Measurements from ENCODE around the gene IL2RA. TPM values are rescaled to one million over a fixed set of nuclear protein-coding genes. Genes with fewer than 3 reads are reported as not detected.

Gene IL2RA
- not detected in 2 replicates for total RNA-seq (2011; cell fraction: chromatin; rRNA removed; ENCODE audit: low replicate concordance)
- not detected in 2 replicates for total RNA-seq (2011; cell fraction: nucleolus; rRNA removed)
- total RNA-seq (2011; cell fraction: nucleoplasm; rRNA removed), result not detected in 2 replicates
- total RNA-seq (2014; rRNA removed), result not detected in 2 replicates
- not detected in 2 replicates for total RNA-seq (2014; rRNA removed; fragmentation: Illumina TruSeq; extraction: Trizol)
- total RNA-seq (2015; rRNA removed; fragmentation: Illumina TruSeq; extraction: Trizol), result not detected in 2 replicates
- total RNA-seq (2021), result 0.95 and 1.1 TPM in 2 replicates
- polyA plus RNA-seq (2011; rRNA removed), result not detected in 2 replicates
- not detected in 2 replicates for polyA plus RNA-seq (2011; cell fraction: cytosol; rRNA removed)
- not detected in 2 replicates for polyA plus RNA-seq (2011; cell fraction: nucleus; rRNA removed)
- polyA plus RNA-seq (2012), result 0.03 and 0.19 TPM in 2 replicates
- polyA plus RNA-seq (2014; fragmentation: Illumina TruSeq; extraction: Trizol), result not detected in 2 replicates
- polyA plus RNA-seq (2014; fragmentation: Nextera tagmentation; extraction: Ambion mirVana), result not detected
- polyA plus RNA-seq (2014; rRNA removed), result not detected in 2 replicates
- polyA minus RNA-seq (2011; rRNA and poly(A)+ RNA removed), result not detected in 2 replicates
- not detected in 2 replicates for polyA minus RNA-seq (2011; cell fraction: cytosol; rRNA and poly(A)+ RNA removed)
- polyA minus RNA-seq (2011; cell fraction: nucleus; rRNA and poly(A)+ RNA removed), result not detected in 2 replicates
- percentile 2 among the genes with signal in this experiment for Bru-seq, nascent RNA
- not detected for BruChase-seq, experiment 1, labeled RNA remaining after a 2-hour chase
- not detected for BruChase-seq, experiment 2, labeled RNA remaining after a 6-hour chase
- long read RNA-seq, experiment 1, result 0 reads
- long read RNA-seq, experiment 2, result 0 reads
- long read RNA-seq, experiment 3, result 0 reads

DNA sequence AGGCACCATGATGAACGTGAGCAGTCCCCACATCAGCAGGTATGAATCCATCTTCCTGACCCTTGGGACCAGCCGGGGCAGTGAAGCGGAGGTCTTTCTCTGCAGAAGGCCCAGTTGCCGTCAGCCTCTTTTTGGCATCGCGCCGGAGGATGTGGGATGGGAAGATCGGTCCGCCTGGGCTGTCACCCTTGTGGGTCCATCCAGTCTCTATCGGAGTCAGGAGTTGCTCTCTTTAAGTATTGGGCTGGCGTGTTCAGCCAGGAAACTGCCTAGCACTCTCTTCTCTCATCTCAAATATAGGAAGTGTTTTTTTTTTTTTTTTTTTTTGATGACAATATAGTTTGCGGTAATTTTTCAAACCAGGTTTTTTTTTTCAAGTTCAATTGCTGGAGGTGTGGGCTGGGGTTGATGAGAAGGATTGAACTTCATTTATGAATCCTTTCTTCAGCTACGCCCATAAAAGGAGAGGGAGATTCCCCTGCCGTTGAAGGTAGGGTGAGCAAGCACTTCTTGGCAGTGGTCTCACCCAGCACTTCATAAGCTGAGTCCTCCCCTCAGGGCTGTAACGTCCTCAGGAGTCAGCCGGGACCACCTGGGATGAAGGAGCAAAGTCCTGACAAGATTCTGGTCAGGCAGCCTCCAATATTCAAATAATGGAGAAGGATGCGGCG is at the start of gene IL2RA:
TSS of gene IL2RA (minus strand) at position 267 of the 671 bp plus-strand sequence. CDS start at position 51, 216 bp downstream.
- peak within 1 kb of the TSS in 1 of 2 experiments; percentile 16; a peak in 1 of 4 replicates for H3K9ac ChIP-seq (ENCODE audit: insufficient read depth in 1 of 2, low read depth in 2 of 2, low read length in 2 of 2)
- H3K36me3 ChIP-seq (ENCODE audit: control insufficient read depth, insufficient read depth, low read length), result no peaks in the 10 kb centered on the region
- H3K9me3 ChIP-seq (replicated peaks; ENCODE audit: control insufficient read depth, insufficient read depth, low read depth, low read length), result no peaks in the 10 kb centered on the region
- ChIA-PET CTCF (ENCODE audit: low intra/inter-chr PET ratio) (no interaction called here), POLR2A (interaction anchor here (1.1 kb wide), 1 partner anchor 9 kb away, joined by 3 read pairs; no protein-coding TSS in a partner anchor)
- TF ChIP-seq, protein P1, sequence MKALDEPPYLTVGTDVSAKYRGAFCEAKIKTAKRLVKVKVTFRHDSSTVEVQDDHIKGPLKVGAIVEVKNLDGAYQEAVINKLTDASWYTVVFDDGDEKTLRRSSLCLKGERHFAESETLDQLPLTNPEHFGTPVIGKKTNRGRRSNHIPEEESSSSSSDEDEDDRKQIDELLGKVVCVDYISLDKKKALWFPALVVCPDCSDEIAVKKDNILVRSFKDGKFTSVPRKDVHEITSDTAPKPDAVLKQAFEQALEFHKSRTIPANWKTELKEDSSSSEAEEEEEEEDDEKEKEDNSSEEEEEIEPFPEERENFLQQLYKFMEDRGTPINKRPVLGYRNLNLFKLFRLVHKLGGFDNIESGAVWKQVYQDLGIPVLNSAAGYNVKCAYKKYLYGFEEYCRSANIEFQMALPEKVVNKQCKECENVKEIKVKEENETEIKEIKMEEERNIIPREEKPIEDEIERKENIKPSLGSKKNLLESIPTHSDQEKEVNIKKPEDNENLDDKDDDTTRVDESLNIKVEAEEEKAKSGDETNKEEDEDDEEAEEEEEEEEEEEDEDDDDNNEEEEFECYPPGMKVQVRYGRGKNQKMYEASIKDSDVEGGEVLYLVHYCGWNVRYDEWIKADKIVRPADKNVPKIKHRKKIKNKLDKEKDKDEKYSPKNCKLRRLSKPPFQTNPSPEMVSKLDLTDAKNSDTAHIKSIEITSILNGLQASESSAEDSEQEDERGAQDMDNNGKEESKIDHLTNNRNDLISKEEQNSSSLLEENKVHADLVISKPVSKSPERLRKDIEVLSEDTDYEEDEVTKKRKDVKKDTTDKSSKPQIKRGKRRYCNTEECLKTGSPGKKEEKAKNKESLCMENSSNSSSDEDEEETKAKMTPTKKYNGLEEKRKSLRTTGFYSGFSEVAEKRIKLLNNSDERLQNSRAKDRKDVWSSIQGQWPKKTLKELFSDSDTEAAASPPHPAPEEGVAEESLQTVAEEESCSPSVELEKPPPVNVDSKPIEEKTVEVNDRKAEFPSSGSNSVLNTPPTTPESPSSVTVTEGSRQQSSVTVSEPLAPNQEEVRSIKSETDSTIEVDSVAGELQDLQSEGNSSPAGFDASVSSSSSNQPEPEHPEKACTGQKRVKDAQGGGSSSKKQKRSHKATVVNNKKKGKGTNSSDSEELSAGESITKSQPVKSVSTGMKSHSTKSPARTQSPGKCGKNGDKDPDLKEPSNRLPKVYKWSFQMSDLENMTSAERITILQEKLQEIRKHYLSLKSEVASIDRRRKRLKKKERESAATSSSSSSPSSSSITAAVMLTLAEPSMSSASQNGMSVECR (CRISPR knock-in tag; IDR thresholded peaks at IDR 0.05), result no peak
- TF ChIP-seq STAT5A (IDR thresholded peaks at IDR 0.05; ENCODE audit: borderline replicate concordance, low read length) (no peak), ZNF507 (tag; conservative IDR thresholded peaks at IDR 0.05) (no peak), MCM2 (IDR thresholded peaks at IDR 0.05; ENCODE audit: low read depth) (no peak), SIN3B (IDR thresholded peaks at IDR 0.05; ENCODE audit: low read depth) (no peak), SRF (CRISPR knock-in tag; IDR thresholded peaks at IDR 0.05) (peak in 1 of 2 experiments; percentile 19; a peak in 1 of 4 replicates)
- TF ChIP-seq, protein P2, sequence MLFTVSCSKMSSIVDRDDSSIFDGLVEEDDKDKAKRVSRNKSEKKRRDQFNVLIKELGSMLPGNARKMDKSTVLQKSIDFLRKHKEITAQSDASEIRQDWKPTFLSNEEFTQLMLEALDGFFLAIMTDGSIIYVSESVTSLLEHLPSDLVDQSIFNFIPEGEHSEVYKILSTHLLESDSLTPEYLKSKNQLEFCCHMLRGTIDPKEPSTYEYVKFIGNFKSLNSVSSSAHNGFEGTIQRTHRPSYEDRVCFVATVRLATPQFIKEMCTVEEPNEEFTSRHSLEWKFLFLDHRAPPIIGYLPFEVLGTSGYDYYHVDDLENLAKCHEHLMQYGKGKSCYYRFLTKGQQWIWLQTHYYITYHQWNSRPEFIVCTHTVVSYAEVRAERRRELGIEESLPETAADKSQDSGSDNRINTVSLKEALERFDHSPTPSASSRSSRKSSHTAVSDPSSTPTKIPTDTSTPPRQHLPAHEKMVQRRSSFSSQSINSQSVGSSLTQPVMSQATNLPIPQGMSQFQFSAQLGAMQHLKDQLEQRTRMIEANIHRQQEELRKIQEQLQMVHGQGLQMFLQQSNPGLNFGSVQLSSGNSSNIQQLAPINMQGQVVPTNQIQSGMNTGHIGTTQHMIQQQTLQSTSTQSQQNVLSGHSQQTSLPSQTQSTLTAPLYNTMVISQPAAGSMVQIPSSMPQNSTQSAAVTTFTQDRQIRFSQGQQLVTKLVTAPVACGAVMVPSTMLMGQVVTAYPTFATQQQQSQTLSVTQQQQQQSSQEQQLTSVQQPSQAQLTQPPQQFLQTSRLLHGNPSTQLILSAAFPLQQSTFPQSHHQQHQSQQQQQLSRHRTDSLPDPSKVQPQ (CRISPR knock-in tag; IDR thresholded peaks at IDR 0.05; ENCODE audit: borderline replicate concordance), result no peak
- TF ChIP-seq, protein P3, sequence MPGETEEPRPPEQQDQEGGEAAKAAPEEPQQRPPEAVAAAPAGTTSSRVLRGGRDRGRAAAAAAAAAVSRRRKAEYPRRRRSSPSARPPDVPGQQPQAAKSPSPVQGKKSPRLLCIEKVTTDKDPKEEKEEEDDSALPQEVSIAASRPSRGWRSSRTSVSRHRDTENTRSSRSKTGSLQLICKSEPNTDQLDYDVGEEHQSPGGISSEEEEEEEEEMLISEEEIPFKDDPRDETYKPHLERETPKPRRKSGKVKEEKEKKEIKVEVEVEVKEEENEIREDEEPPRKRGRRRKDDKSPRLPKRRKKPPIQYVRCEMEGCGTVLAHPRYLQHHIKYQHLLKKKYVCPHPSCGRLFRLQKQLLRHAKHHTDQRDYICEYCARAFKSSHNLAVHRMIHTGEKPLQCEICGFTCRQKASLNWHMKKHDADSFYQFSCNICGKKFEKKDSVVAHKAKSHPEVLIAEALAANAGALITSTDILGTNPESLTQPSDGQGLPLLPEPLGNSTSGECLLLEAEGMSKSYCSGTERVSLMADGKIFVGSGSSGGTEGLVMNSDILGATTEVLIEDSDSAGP (CRISPR knock-in tag; IDR thresholded peaks at IDR 0.05), result no peak
- no peak within 1 kb of the TSS for H3K27ac ChIP-seq (ENCODE audit: extremely low read depth, low read depth, low read length)
- no peak within 1 kb of the TSS for H2AFZ ChIP-seq (ENCODE audit: low read depth, low read length)
- H3K79me2 ChIP-seq (ENCODE audit: control insufficient read depth, insufficient read depth, low read length), result no peaks in the 10 kb centered on the region
- H3K27me3 ChIP-seq (ENCODE audit: control insufficient read depth in 2 of 2, insufficient read depth in 2 of 2, low read length in 2 of 2), result peaks cover 9 to 15% of the 10 kb centered on the region in 2 experiments
- FAIRE-seq (no peak), ATAC-seq (no peak; the same call in 2 of the 3 replicates), DNase-seq (ENCODE audit: extremely low read depth in 1 of 4, low spot score in 3 of 4) (no peak)
- peaks cover 0 to 3% of the 10 kb centered on the region in 2 experiments; a peak in 1 of 5 replicates for H3K4me1 ChIP-seq (replicated peaks in 1 of 2; ENCODE audit: control insufficient read depth in 2 of 2, insufficient read depth in 2 of 2, low read length in 2 of 2)
- no peak within 1 kb of the TSS for H3K4me3 ChIP-seq
- in situ Hi-C loops (cut with MboI) (no loop called here), intact Hi-C loops (cut with micrococcal nuclease) (no loop called here)
- H3K9me1 ChIP-seq (ENCODE audit: control insufficient read depth, insufficient read depth, low read length), result no peaks in the 10 kb centered on the region
- whole genome bisulfite sequencing (ENCODE audit: insufficient coverage, low coverage, missing lambda C conversion rate), result 39% methylated on average over 18 of the region's 18 CpGs
- H4K20me1 ChIP-seq (replicated peaks; ENCODE audit: control insufficient read depth, insufficient read depth, low read length), result no peaks in the 10 kb centered on the region
- BruUV-seq (replicated peaks), result no TSS peak
- H3K4me2 ChIP-seq (ENCODE audit: insufficient read depth, low read length), result no peak within 1 kb of the TSS
